Trophoblast cell (in vitro differentiated cells and primary cell): ENCODE results near the gene RBM45.

Source experiments
- DNase-seq, 2 donors: peaks; one replicate each; pipeline ENCODE4 v3.0.0-alpha.2; 2016
- H2AFZ ChIP-seq: 2 replicates; pipeline ENCODE4 v1.6.1; 2013; ENCODE audit warnings: low read length, moderate library complexity, mild to moderate bottlenecking; ENCODE audit not compliant: insufficient read depth, poor library complexity
- H2AK5ac ChIP-seq: 2 replicates; pipeline ENCODE4 v1.6.1; 2013; ENCODE audit warnings: mild to moderate bottlenecking, low read length
- H2BK120ac ChIP-seq: 2 replicates; pipeline ENCODE4 v1.6.1; 2013; ENCODE audit warnings: low read length, mild to moderate bottlenecking, moderate library complexity; ENCODE audit not compliant: insufficient read depth, poor library complexity
- H2BK12ac ChIP-seq: 2 replicates; pipeline ENCODE4 v1.6.1; 2013; ENCODE audit warnings: mild to moderate bottlenecking, low read length, moderate library complexity
- H2BK5ac ChIP-seq: 2 replicates; pipeline ENCODE4 v1.6.1; 2013; ENCODE audit warnings: low read length, low read depth, moderate library complexity, mild to moderate bottlenecking; ENCODE audit not compliant: poor library complexity
- H3K14ac ChIP-seq: 2 replicates; pipeline ENCODE4 v1.6.1; 2013; ENCODE audit warnings: mild to moderate bottlenecking, low read length
- H3K18ac ChIP-seq: 2 replicates; pipeline ENCODE4 v1.6.1; 2013; ENCODE audit warnings: mild to moderate bottlenecking, low read length
- H3K23ac ChIP-seq: 2 replicates; pipeline ENCODE4 v1.6.1; 2013; ENCODE audit warnings: low read length
- H3K27ac ChIP-seq: 2 replicates; pipeline ENCODE4 v1.5.1; 2013; ENCODE audit warnings: low read depth, mild to moderate bottlenecking, inconsistent platforms, low read length, moderate library complexity
- H3K27me3 ChIP-seq: 2 replicates; pipeline ENCODE4 v1.6.1; 2013; ENCODE audit warnings: inconsistent platforms, mild to moderate bottlenecking, low read length, moderate library complexity; ENCODE audit not compliant: insufficient read depth
- H3K36me3 ChIP-seq, 2 experiments: 1 replicate in 1 of 2; 2 replicates in 1 of 2; pipeline ENCODE4 v1.6.1; 2013; ENCODE audit warnings: low read length in 2 of 2, mild to moderate bottlenecking in 2 of 2, moderate library complexity in 1 of 2; ENCODE audit not compliant: insufficient read depth in 2 of 2, control insufficient read depth in 1 of 2
- H3K4ac ChIP-seq: 2 replicates; pipeline ENCODE4 v1.6.1; 2013; ENCODE audit warnings: low read depth, mild to moderate bottlenecking, low read length, moderate library complexity
- H3K4me1 ChIP-seq, 2 experiments: 1 replicate in 1 of 2; 2 replicates in 1 of 2; pipeline ENCODE4 v1.6.1; 2013; ENCODE audit warnings: low read length in 2 of 2, mild to moderate bottlenecking in 2 of 2, moderate library complexity in 1 of 2; ENCODE audit not compliant: insufficient read depth in 2 of 2, control insufficient read depth in 1 of 2
- H3K4me2 ChIP-seq: 2 replicates; pipeline ENCODE4 v1.6.1; 2013; ENCODE audit warnings: inconsistent platforms, mild to moderate bottlenecking, low read length, moderate library complexity
- H3K4me3 ChIP-seq: 2 replicates; pipeline ENCODE4 v1.5.1; 2013; ENCODE audit warnings: mild to moderate bottlenecking, low read depth, low read length, inconsistent platforms
- H3K79me1 ChIP-seq: one replicate; pipeline ENCODE4 v1.6.1; 2013; ENCODE audit warnings: low read length
- H3K79me2 ChIP-seq: 2 replicates; pipeline ENCODE4 v1.6.1; 2013; ENCODE audit warnings: low read length, mild to moderate bottlenecking; ENCODE audit not compliant: control insufficient read depth, insufficient read depth, poor library complexity
- H3K9ac ChIP-seq: 2 replicates; pipeline ENCODE4 v1.6.1; 2013; ENCODE audit warnings: mild to moderate bottlenecking, low read length
- H3K9me3 ChIP-seq: 2 replicates; pipeline ENCODE4 v1.6.1; 2013; ENCODE audit warnings: low read depth, mild to moderate bottlenecking, control low read depth, inconsistent platforms, low read length; ENCODE audit not compliant: insufficient read depth
- H4K12ac ChIP-seq: 2 replicates; pipeline ENCODE4 v1.6.1; 2013; ENCODE audit warnings: low read depth, mild to moderate bottlenecking, low read length, moderate library complexity
- H4K8ac ChIP-seq: 2 replicates; pipeline ENCODE4 v1.6.1; 2013; ENCODE audit warnings: low read depth, mild to moderate bottlenecking, low read length, moderate library complexity
- H4K91ac ChIP-seq: one replicate; pipeline ENCODE4 v1.6.1; 2013; ENCODE audit warnings: low read depth, mild to moderate bottlenecking, low read length, moderate library complexity
- WGBS: extraction: QIAGEN DNeasy Blood & Tissue Kit; methylation state at CpG from one replicate; pipeline ENCODE4 v1.1.7; 2013; ENCODE audit warnings: missing lambda C conversion rate; ENCODE audit not compliant: insufficient read length, insufficient coverage; ENCODE audit errors: extremely low coverage; 5-methylcytosine and 5-hydroxymethylcytosine counted together

Gene RBM45

GRCh38 chr2:178101321-178102079 is 10.7 kb upstream of the RBM45 start:
- Histone ChIP-seq H3K23ac (no peak overlapping the region), H2BK5ac (no peak overlapping the region), H3K9me3 (no peaks in the 10 kb centered on the region), H2AK5ac (no peak overlapping the region), H3K14ac (no peak overlapping the region), H3K79me1 (no peaks in the 10 kb centered on the region), H4K91ac (no peak overlapping the region), H3K79me2 (no peaks in the 10 kb centered on the region), H2BK12ac (no peak overlapping the region), H3K18ac (no peak overlapping the region), H4K8ac (no peak overlapping the region), H3K36me3 (no peaks in the 10 kb centered on the region), H3K4me3 (no peak overlapping the region), H3K27me3 (no peaks in the 10 kb centered on the region), H3K4ac (no peak overlapping the region), H3K9ac (no peak overlapping the region), H2BK120ac (no peak overlapping the region), H3K4me1 (no peaks in the 10 kb centered on the region), H4K12ac (no peak overlapping the region), H3K4me2 (no peak overlapping the region), H2AFZ (no peak overlapping the region), H3K27ac (no peak overlapping the region)
- no peak for DNase-seq
- no CpG with 5 or more reads among the region's 3 CpGs for WGBS

- Histone ChIP-seq H3K4me1 (no peaks in the 10 kb centered on the region), H4K91ac (no peak overlapping the region), H3K23ac (no peak overlapping the region), H2BK12ac (no peak overlapping the region), H3K27ac (no peak overlapping the region), H4K8ac (no peak overlapping the region), H3K14ac (no peak overlapping the region), H3K18ac (no peak overlapping the region), H2AFZ (no peak overlapping the region), H3K9me3 (no peaks in the 10 kb centered on the region), H3K36me3 (no peaks in the 10 kb centered on the region), H3K79me1 (no peaks in the 10 kb centered on the region), H3K9ac (no peak overlapping the region), H3K27me3 (no peaks in the 10 kb centered on the region), H2AK5ac (no peak overlapping the region), H3K79me2 (no peaks in the 10 kb centered on the region), H3K4me2 (no peak overlapping the region), H2BK5ac (no peak overlapping the region), H4K12ac (no peak overlapping the region), H3K4ac (no peak overlapping the region), H2BK120ac (no peak overlapping the region), H3K4me3 (no peak overlapping the region)
- no CpG with 5 or more reads among the region's 2 CpGs for WGBS
- no peak for DNase-seq
These were observed 6.7 kb upstream of the RBM45 start for GRCh38 chr2:178105566-178105965.

- H3K4ac ChIP-seq, result no peak overlapping the region
- no peak overlapping the region for H3K4me2 ChIP-seq
- H3K4me1 ChIP-seq, result no peaks in the 10 kb centered on the region
- H3K79me2 ChIP-seq, result no peaks in the 10 kb centered on the region
- H3K27me3 ChIP-seq, result no peaks in the 10 kb centered on the region
- H4K12ac ChIP-seq, result no peak overlapping the region
- H3K79me1 ChIP-seq, result no peaks in the 10 kb centered on the region
- no peak overlapping the region for H3K4me3 ChIP-seq
- H4K91ac ChIP-seq, result no peak overlapping the region
- no peak for DNase-seq
- H2BK120ac ChIP-seq, result no peak overlapping the region
- no peak overlapping the region for H3K23ac ChIP-seq
- H3K9me3 ChIP-seq, result no peaks in the 10 kb centered on the region
- H3K27ac ChIP-seq, result no peak overlapping the region
- H4K8ac ChIP-seq, result no peak overlapping the region
- no peak overlapping the region for H2BK5ac ChIP-seq
- no peak overlapping the region for H3K14ac ChIP-seq
- WGBS, result no CpG with 5 or more reads among the region's 2 CpGs
- no peaks in the 10 kb centered on the region for H3K36me3 ChIP-seq
- no peak overlapping the region for H2AK5ac ChIP-seq
- H3K9ac ChIP-seq, result no peak overlapping the region
- no peak overlapping the region for H2AFZ ChIP-seq
- H3K18ac ChIP-seq, result no peak overlapping the region
- no peak overlapping the region for H2BK12ac ChIP-seq
These were observed 6.2 kb upstream of the RBM45 start for GRCh38 chr2:178106053-178106452.

- DNase-seq, result no peak
- Histone ChIP-seq H3K36me3 (no peaks in the 10 kb centered on the region), H3K18ac (no peak overlapping the region), H4K91ac (no peak overlapping the region), H2BK12ac (no peak overlapping the region), H3K27ac (no peak overlapping the region), H3K4me3 (no peak overlapping the region), H3K9ac (no peak overlapping the region), H2AK5ac (no peak overlapping the region), H3K4me1 (peaks cover 0 to 4% of the 10 kb centered on the region in 2 experiments), H3K23ac (no peak overlapping the region), H3K9me3 (no peaks in the 10 kb centered on the region), H3K79me1 (peaks cover 3% of the 10 kb centered on the region), H4K8ac (no peak overlapping the region), H3K79me2 (peaks cover 4% of the 10 kb centered on the region), H2AFZ (no peak overlapping the region), H3K4me2 (no peak overlapping the region), H3K14ac (no peak overlapping the region), H2BK120ac (no peak overlapping the region), H3K4ac (no peak overlapping the region), H3K27me3 (no peaks in the 10 kb centered on the region), H4K12ac (no peak overlapping the region), H2BK5ac (no peak overlapping the region)
- no CpG with 5 or more reads among the region's 21 CpGs for WGBS
These were observed 4.1 kb upstream of the RBM45 start for GRCh38 chr2:178108176-178108575.
